Keratinocyte (primary cell): ENCODE results near the gene USP54. TPM values are rescaled to one million over a fixed set of nuclear protein-coding genes. Genes with fewer than 3 reads are reported as not detected.

Experiments used
- DNase-seq: peaks from one replicate; pipeline ENCODE4 v3.0.0-alpha.2; 2011; ENCODE audit warnings: low read depth, missing footprints, low spot score
- FAIRE-seq: peaks from 2 replicates; lab custom pipeline; 2011; peaks lifted over from hg19 to GRCh38; lab: Jason Lieb, UNC
- H2AFZ ChIP-seq: 2 replicates; pipeline ENCODE4 v1.6.0; 2012; ENCODE audit warnings: low read length, control low read depth, inconsistent platforms; ENCODE audit not compliant: control insufficient read depth
- H3K27ac ChIP-seq: 2 replicates; pipeline ENCODE4 v1.5.1; 2011; ENCODE audit warnings: low read length; ENCODE audit not compliant: control insufficient read depth, insufficient read depth
- H3K27me3 ChIP-seq: 3 replicates; pipeline ENCODE4 v1.6.0; 2011; ENCODE audit warnings: low read length; ENCODE audit not compliant: control insufficient read depth, insufficient read depth; ENCODE audit errors: extremely low read depth
- H3K36me3 ChIP-seq, 2 experiments: 2 replicates in 1 of 2; 3 replicates in 1 of 2; pipeline ENCODE4 v1.5.1; 2011; ENCODE audit warnings: low read length in 2 of 2, mild to moderate bottlenecking in 1 of 2; ENCODE audit not compliant: control insufficient read depth in 2 of 2, insufficient read depth in 2 of 2; ENCODE audit errors: extremely low read depth in 1 of 2
- H3K4me1 ChIP-seq: 3 replicates; pipeline ENCODE4 v1.5.1; 2011; ENCODE audit warnings: low read length; ENCODE audit not compliant: control insufficient read depth, insufficient read depth; ENCODE audit errors: extremely low read depth
- H3K4me2 ChIP-seq: 3 replicates; pipeline ENCODE4 v1.6.0; 2011; ENCODE audit warnings: low read depth, low read length; ENCODE audit not compliant: control insufficient read depth, insufficient read depth; ENCODE audit errors: extremely low read depth
- H3K4me3 ChIP-seq, 3 experiments: fragments of 200-600 bp in 1 of 3; sonication (generic) in 1 of 3; 2 replicates in 2 of 3; 3 replicates in 1 of 3; pipeline ENCODE4 v1.5.1; 2011 to 2016; ENCODE audit warnings: low read length in 3 of 3, mild to moderate bottlenecking in 3 of 3, control low read depth in 2 of 3, inconsistent platforms in 1 of 3, low read depth in 1 of 3, mixed read lengths in 1 of 3, mixed run types in 1 of 3, moderate library complexity in 1 of 3; ENCODE audit not compliant: control insufficient read depth in 2 of 3, insufficient read depth in 2 of 3; ENCODE audit errors: extremely low read depth in 1 of 3
- H3K79me2 ChIP-seq: 2 replicates; pipeline ENCODE4 v1.6.0; 2012; ENCODE audit warnings: low read length; ENCODE audit not compliant: control insufficient read depth, insufficient read depth
- H3K9ac ChIP-seq: 3 replicates; pipeline ENCODE4 v1.6.0; 2011; ENCODE audit warnings: low read length; ENCODE audit not compliant: control insufficient read depth, insufficient read depth; ENCODE audit errors: extremely low read depth
- H3K9me1 ChIP-seq: 3 replicates; pipeline ENCODE4 v1.6.0; 2011; ENCODE audit warnings: low read length; ENCODE audit not compliant: control insufficient read depth, insufficient read depth; ENCODE audit errors: extremely low read depth
- H3K9me3 ChIP-seq: 2 replicates; pipeline ENCODE4 v1.5.1; 2012; ENCODE audit warnings: low read depth, low read length; ENCODE audit not compliant: control insufficient read depth
- H4K20me1 ChIP-seq: 3 replicates; pipeline ENCODE4 v1.6.0; 2011; ENCODE audit warnings: low read length; ENCODE audit not compliant: control insufficient read depth, insufficient read depth; ENCODE audit errors: extremely low read depth
- EZH2 ChIP-seq: IDR thresholded peaks from one replicate; pipeline ENCODE4 v1.6.1; 2012; ENCODE audit warnings: inconsistent platforms, mild to moderate bottlenecking, low read length, moderate library complexity
- dilution Hi-C: fragments of 300-500 bp; cut with MboI; formaldehyde crosslinking; loops from one replicate; pipeline ENCODE4 v1.7.0; 2020; ENCODE audit warnings: low sequenced_read_pairs; ENCODE audit not compliant: extremely low pct_ligation_motif_present
- polyA plus RNA-seq, 5 experiments: library from polyadenylated mRNA; depleted of rRNA in 3 of 5; stranded (reverse) in 3 of 5; stranded (forward) in 1 of 5; unstranded in 1 of 5; fragments of >200 nt; gene quantifications; 1 replicate in 1 of 5; 2 replicates in 3 of 5; 3 replicates in 1 of 5; pipeline versions ENCODE4 v1.2.1 to v1.2.3, GENCODE V29; 2011 to 2012; ENCODE audit warnings: missing spikeins in 2 of 5, low read depth in 1 of 5, low replicate concordance in 1 of 5
- TF ChIP-seq, protein P1 (sequence below), 3 experiments: IDR thresholded peaks in 1 of 3; conservative IDR thresholded peaks in 1 of 3; optimal IDR thresholded peaks in 1 of 3; 2 replicates in 2 of 3; 3 replicates in 1 of 3; pipeline versions ENCODE3 to v1.5.1; 2011; ENCODE audit warnings: low read length in 3 of 3, mild to moderate bottlenecking in 3 of 3, moderate library complexity in 2 of 3, control low read depth in 1 of 3, inconsistent platforms in 1 of 3; ENCODE audit not compliant: insufficient read depth in 2 of 3; ENCODE audit errors: extremely low read depth in 1 of 3

The USP54 gene
- polyA plus RNA-seq, 1 donor (not counting 4 experiments of a cell fraction or from before 2014, with no cell fraction given), result 7.6 TPM

GRCh38 chr10:73465978-73466726 lies 125.0 kb downstream of the USP54 start:
- dilution Hi-C loops, result no loop called here
- Histone ChIP-seq H2AFZ (no peak overlapping the region), H3K4me2 (no peak overlapping the region), H3K36me3 (peaks cover 0 to 10% of the 10 kb centered on the region in 2 experiments), H3K9me3 (no peaks in the 10 kb centered on the region), H3K4me1 (no peaks in the 10 kb centered on the region), H3K9me1 (no peaks in the 10 kb centered on the region), H4K20me1 (no peaks in the 10 kb centered on the region), H3K27ac (no peak overlapping the region), H3K79me2 (no peaks in the 10 kb centered on the region), H3K4me3 (no peak overlapping the region), H3K27me3 (no peaks in the 10 kb centered on the region), H3K9ac (no peak overlapping the region)
- no peak for TF ChIP-seq EZH2
- FAIRE-seq (no peak), DNase-seq (no peak)

GRCh38 chr10:73460897-73461296 lies 130.2 kb downstream of the USP54 start:
- Histone ChIP-seq H3K27ac (no peak overlapping the region), H2AFZ (no peak overlapping the region), H3K9ac (no peak overlapping the region), H3K36me3 (peaks cover 0 to 6% of the 10 kb centered on the region in 2 experiments), H3K4me1 (no peaks in the 10 kb centered on the region), H3K9me1 (no peaks in the 10 kb centered on the region), H3K4me3 (no peak overlapping the region), H3K9me3 (no peaks in the 10 kb centered on the region), H4K20me1 (no peaks in the 10 kb centered on the region), H3K4me2 (no peak overlapping the region), H3K79me2 (no peaks in the 10 kb centered on the region), H3K27me3 (no peaks in the 10 kb centered on the region)
- DNase-seq, result no peak
- FAIRE-seq, result no peak
- dilution Hi-C loops, result no loop called here
- no peak for TF ChIP-seq EZH2
- TF ChIP-seq, protein P1, sequence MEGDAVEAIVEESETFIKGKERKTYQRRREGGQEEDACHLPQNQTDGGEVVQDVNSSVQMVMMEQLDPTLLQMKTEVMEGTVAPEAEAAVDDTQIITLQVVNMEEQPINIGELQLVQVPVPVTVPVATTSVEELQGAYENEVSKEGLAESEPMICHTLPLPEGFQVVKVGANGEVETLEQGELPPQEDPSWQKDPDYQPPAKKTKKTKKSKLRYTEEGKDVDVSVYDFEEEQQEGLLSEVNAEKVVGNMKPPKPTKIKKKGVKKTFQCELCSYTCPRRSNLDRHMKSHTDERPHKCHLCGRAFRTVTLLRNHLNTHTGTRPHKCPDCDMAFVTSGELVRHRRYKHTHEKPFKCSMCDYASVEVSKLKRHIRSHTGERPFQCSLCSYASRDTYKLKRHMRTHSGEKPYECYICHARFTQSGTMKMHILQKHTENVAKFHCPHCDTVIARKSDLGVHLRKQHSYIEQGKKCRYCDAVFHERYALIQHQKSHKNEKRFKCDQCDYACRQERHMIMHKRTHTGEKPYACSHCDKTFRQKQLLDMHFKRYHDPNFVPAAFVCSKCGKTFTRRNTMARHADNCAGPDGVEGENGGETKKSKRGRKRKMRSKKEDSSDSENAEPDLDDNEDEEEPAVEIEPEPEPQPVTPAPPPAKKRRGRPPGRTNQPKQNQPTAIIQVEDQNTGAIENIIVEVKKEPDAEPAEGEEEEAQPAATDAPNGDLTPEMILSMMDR (optimal IDR thresholded peaks at IDR 0.05 in 1 of 3, IDR thresholded peaks at IDR 0.05 in 1 of 3, conservative IDR thresholded peaks at IDR 0.05 in 1 of 3; ENCODE audit: extremely low read depth in 1 of 3, insufficient read depth in 2 of 3, low read length in 3 of 3), result no peak
